ENCODE data around the gene KSR2. TPM values are rescaled to one million over a fixed set of nuclear protein-coding genes. Genes with fewer than 3 reads are reported as not detected.

The KSR2 gene
- total RNA-seq, 2 experiments from 2014 or later: 0.03 to 0.15 TPM

GRCh38 chr12:117472983-117473382 lies 495.8 kb downstream of the KSR2 start:
- BruUV-seq (replicated peaks): no TSS peak
- H3K4me1 ChIP-seq (ENCODE audit: insufficient read depth, low read length, poor library complexity, severe bottlenecking): no peaks in the 10 kb centered on the region
- POLR2A ChIA-PET: no interaction called here
- intact Hi-C loops (cut with micrococcal nuclease; ENCODE audit: unreplicated experiment): no loop called here
- H2AFZ ChIP-seq (ENCODE audit: low read length): no peak overlapping the region
- 0 out of 2 replicates have a peak, but pooled peaks cover 9% of the 10 kb centered on the region for H3K9me3 ChIP-seq (ENCODE audit: low read length)
- H3K79me2 ChIP-seq (ENCODE audit: insufficient read depth, low read depth, low read length): no peaks in the 10 kb centered on the region
- no peaks in the 10 kb centered on the region for H3K36me3 ChIP-seq (ENCODE audit: insufficient read depth, low read length)
- H4K20me1 ChIP-seq (ENCODE audit: insufficient read depth, low read length): no peaks in the 10 kb centered on the region
- TF ChIP-seq CTCF (conservative IDR thresholded peaks at IDR 0.05; ENCODE audit: low read length) (peak; percentile 68), EZH2phosphoT487 (IDR thresholded peaks at IDR 0.05; ENCODE audit: borderline replicate concordance, low read depth, low read length) (no peak)
- CTCF ChIA-PET (ENCODE audit: unreplicated experiment): no interaction called here
- no peak for DNase-seq (ENCODE audit: low spot score)
- H3K4me2 ChIP-seq (ENCODE audit: low read length): no peak overlapping the region
- no peak overlapping the region for H3K4me3 ChIP-seq (ENCODE audit: low read depth, low read length, poor library complexity, severe bottlenecking)
- H3K27ac ChIP-seq (ENCODE audit: low read depth, low read length, poor library complexity, severe bottlenecking): no peak overlapping the region
- H3K9me2 ChIP-seq (ENCODE audit: insufficient read depth, low read length): no peaks in the 10 kb centered on the region

- Histone ChIP-seq H4K20me1 (ENCODE audit: insufficient read depth, low read length) (no peaks in the 10 kb centered on the region), H2AFZ (ENCODE audit: low read length) (no peak overlapping the region), H3K9me2 (ENCODE audit: insufficient read depth, low read length) (no peaks in the 10 kb centered on the region), H3K36me3 (ENCODE audit: insufficient read depth, low read length) (no peaks in the 10 kb centered on the region), H3K79me2 (ENCODE audit: insufficient read depth, low read depth, low read length) (no peaks in the 10 kb centered on the region), H3K4me1 (ENCODE audit: insufficient read depth, low read length, poor library complexity, severe bottlenecking) (no peaks in the 10 kb centered on the region), H3K4me2 (ENCODE audit: low read length) (no peak overlapping the region), H3K4me3 (ENCODE audit: low read depth, low read length, poor library complexity, severe bottlenecking) (no peak overlapping the region), H3K9me3 (ENCODE audit: low read length) (0 out of 2 replicates have a peak, but pooled peaks cover 9% of the 10 kb centered on the region), H3K27ac (ENCODE audit: low read depth, low read length, poor library complexity, severe bottlenecking) (no peak overlapping the region)
- BruUV-seq (replicated peaks): no TSS peak
- TF ChIP-seq CTCF (conservative IDR thresholded peaks at IDR 0.05; ENCODE audit: low read length) (peak; percentile 79), EZH2phosphoT487 (IDR thresholded peaks at IDR 0.05; ENCODE audit: borderline replicate concordance, low read depth, low read length) (no peak)
- ChIA-PET POLR2A (no interaction called here), CTCF (ENCODE audit: unreplicated experiment) (no interaction called here)
- intact Hi-C loops (cut with micrococcal nuclease; ENCODE audit: unreplicated experiment): no loop called here
- DNase-seq (ENCODE audit: low spot score): peak; percentile 21
These were observed 498.0 kb downstream of the KSR2 start for GRCh38 chr12:117470804-117471203.

DNA sequence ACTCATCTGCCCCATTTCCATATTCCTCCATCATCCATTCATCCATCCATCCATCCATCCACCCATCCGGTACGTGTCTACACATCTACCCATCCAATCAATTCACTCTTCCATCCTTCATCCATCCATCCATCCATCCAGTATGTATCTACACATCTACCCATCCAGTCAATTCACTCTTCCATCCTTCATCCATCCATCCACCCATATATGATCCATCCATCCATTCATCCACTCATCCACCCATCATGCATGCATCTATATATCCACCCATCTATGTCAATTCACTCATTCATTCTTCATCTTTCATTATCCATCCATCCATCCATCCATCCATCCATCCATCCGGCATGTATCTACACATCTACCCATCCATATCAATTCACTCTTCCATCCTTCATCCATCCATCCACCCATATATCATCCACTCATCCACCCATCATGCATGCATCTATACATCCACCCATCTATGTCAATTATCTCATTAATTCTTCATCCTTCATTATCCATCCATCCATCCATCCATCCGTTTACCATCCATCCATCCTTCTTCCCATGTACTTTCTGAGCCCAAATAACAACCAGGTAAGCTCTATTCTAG lies 498.8 kb downstream of the KSR2 start:
- TF ChIP-seq EZH2phosphoT487 (IDR thresholded peaks at IDR 0.05; ENCODE audit: borderline replicate concordance, low read depth, low read length): no peak
- no peak for TF ChIP-seq CTCF (conservative IDR thresholded peaks at IDR 0.05; ENCODE audit: low read length)
- ChIA-PET CTCF (ENCODE audit: unreplicated experiment) (no interaction called here), POLR2A (no interaction called here)
- Histone ChIP-seq H3K36me3 (ENCODE audit: insufficient read depth, low read length) (no peaks in the 10 kb centered on the region), H3K4me2 (ENCODE audit: low read length) (no peak overlapping the region), H3K9me3 (ENCODE audit: low read length) (0 out of 2 replicates have a peak, but pooled peaks cover 9% of the 10 kb centered on the region), H2AFZ (ENCODE audit: low read length) (no peak overlapping the region), H3K9me2 (ENCODE audit: insufficient read depth, low read length) (no peaks in the 10 kb centered on the region), H3K4me1 (ENCODE audit: insufficient read depth, low read length, poor library complexity, severe bottlenecking) (no peaks in the 10 kb centered on the region), H3K27ac (ENCODE audit: low read depth, low read length, poor library complexity, severe bottlenecking) (no peak overlapping the region), H3K4me3 (ENCODE audit: low read depth, low read length, poor library complexity, severe bottlenecking) (no peak overlapping the region), H3K79me2 (ENCODE audit: insufficient read depth, low read depth, low read length) (no peaks in the 10 kb centered on the region), H4K20me1 (ENCODE audit: insufficient read depth, low read length) (no peaks in the 10 kb centered on the region)
- BruUV-seq (replicated peaks): no TSS peak
- intact Hi-C loops (cut with micrococcal nuclease; ENCODE audit: unreplicated experiment): no loop called here
- DNase-seq (ENCODE audit: low spot score): no peak

Data from OCI-LY7 (cell line).